NOMO-1 (cell line): ENCODE results near the gene RBM10.
"Not testable (repeated sequence)": the region's sequence is repeated elsewhere in the genome, so short reads cannot be mapped to it uniquely, and the experiment has no call there.

Experiments
- DNase-seq, 2 experiments: peaks; one replicate each; lab custom pipeline; 2025; ENCODE audit not compliant: unreplicated experiment in 2 of 2; lab: John Stamatoyannopoulos, UW

Gene RBM10, protein sequence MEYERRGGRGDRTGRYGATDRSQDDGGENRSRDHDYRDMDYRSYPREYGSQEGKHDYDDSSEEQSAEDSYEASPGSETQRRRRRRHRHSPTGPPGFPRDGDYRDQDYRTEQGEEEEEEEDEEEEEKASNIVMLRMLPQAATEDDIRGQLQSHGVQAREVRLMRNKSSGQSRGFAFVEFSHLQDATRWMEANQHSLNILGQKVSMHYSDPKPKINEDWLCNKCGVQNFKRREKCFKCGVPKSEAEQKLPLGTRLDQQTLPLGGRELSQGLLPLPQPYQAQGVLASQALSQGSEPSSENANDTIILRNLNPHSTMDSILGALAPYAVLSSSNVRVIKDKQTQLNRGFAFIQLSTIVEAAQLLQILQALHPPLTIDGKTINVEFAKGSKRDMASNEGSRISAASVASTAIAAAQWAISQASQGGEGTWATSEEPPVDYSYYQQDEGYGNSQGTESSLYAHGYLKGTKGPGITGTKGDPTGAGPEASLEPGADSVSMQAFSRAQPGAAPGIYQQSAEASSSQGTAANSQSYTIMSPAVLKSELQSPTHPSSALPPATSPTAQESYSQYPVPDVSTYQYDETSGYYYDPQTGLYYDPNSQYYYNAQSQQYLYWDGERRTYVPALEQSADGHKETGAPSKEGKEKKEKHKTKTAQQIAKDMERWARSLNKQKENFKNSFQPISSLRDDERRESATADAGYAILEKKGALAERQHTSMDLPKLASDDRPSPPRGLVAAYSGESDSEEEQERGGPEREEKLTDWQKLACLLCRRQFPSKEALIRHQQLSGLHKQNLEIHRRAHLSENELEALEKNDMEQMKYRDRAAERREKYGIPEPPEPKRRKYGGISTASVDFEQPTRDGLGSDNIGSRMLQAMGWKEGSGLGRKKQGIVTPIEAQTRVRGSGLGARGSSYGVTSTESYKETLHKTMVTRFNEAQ

DNA sequence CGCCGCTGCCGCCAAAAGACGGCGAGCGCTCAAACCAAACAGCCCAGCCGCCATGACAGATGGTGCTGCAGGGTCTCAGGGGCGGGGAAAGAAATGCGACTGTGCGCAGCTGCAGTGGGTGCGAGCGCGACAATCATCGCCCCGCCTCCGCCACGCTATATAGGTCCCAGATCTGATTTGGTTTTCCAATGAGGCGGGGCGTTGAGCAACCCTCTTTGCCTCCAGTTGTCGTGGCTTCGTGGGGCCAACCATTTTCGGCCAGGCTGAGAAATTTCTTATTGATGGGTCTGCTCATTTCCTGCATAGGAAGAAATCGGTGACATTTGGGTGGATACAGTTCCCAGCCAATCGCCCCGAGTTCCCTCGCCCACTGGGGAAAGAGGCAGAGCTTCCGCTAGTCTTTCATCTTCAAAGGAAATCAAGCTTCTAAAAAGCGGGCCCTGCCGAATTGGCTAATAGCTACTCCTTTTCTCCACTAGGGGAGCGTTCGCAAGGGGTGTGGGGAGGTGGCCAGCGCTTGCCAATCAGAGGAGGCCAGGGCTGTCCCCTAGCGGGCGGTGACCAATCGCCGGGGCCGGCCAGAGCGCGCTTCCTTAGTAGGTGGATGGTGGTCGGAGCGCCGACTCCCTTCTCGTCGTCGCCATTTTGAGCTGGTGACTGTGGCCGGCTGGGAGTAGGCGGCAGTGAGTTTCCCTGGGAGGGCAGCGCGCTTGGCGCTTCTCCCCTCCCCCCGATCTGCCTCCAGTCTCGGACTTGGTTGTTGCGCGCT lies at the start of gene RBM10, which contains the start of gene NDUFB11:
RBM10 (plus strand) TSS at position 596 of the 769 bp plus-strand sequence. CDS start 2,261 bp downstream, outside the sequence.
NDUFB11 (minus strand) TSS at position 77 of the 769 bp plus-strand sequence; CDS start at position 54, 23 bp downstream.
- DNase-seq: peak; percentile 83 to 89

DNA sequence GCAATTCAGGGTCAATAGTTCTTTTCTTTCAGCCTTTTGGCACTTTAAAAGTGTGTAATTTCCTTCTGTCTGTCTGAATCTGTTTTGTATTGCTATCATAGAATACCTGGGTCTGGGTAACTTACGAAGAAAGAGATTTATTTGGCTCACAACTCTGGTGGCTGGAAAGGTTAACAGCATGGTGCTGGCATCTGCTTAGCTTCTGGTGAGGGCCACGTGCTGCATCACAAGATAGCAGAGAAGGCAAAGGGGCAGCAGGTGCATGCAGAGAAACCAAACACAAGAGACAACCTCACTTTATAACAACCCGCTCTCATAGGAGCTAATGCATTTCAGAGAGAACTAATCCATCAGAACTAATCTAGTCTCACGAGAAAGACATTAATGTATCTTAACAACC lies 48.0 kb upstream of the RBM10 start:
- DNase-seq: no peak

DNA sequence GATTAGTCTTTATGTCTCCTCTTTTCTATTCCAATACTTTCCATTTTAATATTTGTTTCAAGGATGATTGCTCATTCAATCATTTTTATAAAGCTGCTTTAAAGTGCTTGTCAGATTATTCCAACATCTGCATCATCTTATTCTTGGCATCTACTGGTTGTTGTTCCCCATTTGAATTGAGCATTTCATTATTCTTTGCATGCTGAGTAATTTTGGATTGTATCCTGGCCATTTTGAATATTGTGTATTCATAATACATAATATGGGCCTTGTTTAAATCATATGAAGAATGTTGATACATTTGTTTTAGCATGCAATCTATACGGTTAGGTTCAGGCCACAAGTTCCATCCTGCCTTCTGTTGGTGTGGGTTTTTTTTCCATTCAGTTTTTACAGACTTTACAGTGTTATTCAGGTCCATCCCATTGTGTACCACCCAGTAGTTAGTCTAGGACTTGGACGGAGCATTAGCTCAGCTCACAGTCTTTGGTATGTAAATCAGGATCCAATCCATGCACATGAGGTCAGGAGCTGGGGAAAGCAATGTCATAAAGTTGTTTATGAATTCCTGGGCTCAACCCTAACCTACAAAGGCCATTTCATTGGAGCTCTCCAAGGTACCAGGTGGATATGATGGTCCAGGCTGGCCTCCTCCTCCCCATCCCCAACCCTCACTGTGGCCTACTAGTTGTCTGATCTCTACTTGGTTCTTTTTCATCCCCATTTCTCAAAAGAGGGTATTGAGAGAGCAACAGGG lies 46.5 kb upstream of the RBM10 start:
- no peak for DNase-seq

DNA sequence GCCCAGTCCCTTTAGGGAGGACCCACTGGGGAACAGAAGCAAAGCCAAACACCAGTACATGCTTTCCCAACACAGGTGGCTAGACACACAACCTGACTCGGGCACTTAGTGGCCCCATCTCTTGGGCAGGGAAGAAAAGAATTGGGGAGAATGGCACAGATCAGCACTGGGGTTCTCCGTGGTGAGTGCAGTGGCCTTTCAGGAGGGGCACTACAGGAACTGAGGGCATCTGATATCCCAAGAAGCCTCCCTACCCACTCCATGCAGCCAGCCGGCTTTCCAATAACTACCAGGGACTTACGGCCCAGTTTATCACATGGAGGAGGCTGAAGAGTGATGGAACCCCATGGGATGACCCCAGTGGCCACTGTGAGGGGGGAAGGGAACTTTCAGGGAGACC lies 43.8 kb upstream of the RBM10 start:
- DNase-seq: no peak

- not testable (repeated sequence) for DNase-seq
Measured at GRCh38 chrX:47110936-47111615, 33.9 kb upstream of the RBM10 start.

- DNase-seq: no peak
Measured at GRCh38 chrX:47112316-47112954, 32.6 kb upstream of the RBM10 start.

DNA sequence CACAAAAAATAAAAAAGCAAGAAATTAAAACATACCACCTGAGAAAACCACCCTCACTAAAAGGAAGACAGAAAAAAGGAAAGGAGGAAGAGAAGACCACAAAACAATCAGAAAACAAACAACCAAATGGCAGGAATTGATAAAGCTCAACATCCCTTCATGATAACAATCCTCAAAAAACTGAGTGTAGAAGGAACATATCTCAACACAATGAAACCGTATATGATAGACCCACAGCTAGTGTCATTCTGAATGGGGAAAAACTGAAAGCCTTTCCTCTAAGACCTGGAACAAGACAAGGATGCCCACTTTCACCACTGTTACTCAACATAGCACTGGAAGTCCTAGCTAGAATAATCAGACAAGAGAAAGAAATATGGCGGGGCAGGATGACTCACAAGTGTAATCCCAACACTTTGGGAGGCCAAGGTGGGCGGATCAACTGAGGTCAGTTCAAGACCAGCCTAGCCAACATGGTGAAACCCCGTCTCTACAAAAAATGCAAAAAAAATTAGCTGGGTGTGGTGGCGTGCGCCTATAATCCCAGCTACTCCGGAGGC lies 28.4 kb upstream of the RBM10 start:
- not testable (repeated sequence) for DNase-seq

DNA sequence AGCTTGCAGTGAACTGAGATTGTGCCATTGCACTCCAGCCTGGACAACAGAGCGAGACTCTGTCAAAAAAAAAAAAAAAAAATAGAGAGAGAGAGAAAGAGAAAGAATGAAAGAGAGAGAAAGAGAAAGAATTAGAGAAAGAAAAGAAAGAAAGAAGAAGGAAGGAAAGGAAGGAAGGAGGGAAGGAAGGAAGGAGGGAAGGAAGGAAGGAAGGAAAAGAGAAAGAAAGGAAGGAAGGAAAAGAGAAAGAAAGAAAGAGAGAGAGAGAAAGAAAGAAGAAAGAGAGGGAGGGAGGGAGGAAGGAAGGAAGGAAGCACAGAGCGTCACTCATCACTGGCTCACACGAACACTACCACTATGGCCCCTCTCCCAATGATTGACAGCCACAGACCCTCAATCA lies 20.6 kb upstream of the RBM10 start:
- not testable (repeated sequence) for DNase-seq

GRCh38 chrX:47129157-47129898 lies 15.7 kb upstream of the RBM10 start:
- DNase-seq: peak; percentile 85 to 88

DNA sequence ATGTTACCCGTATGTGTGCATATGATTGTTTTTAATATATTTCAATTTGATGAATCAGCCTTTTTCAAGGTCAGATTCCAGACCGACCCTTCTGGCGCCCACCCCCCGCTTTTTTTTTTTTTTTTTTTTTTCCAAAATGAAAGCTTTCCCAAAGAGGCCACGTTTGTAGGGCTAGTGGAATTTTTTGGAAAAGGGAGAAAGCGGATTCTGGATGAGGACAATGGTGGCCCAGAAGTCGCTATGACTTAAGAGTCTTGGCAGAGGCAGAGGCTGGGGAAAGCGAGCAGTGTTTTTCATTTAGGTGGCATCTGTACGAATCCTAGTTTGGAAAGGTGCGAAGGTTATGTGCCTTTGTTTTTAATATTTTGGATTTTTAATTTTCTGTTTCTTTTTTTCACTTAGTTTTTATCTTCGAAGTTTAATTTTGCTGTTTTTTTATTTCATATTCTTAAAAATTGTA lies 15.1 kb upstream of the RBM10 start:
- no peak for DNase-seq

DNA sequence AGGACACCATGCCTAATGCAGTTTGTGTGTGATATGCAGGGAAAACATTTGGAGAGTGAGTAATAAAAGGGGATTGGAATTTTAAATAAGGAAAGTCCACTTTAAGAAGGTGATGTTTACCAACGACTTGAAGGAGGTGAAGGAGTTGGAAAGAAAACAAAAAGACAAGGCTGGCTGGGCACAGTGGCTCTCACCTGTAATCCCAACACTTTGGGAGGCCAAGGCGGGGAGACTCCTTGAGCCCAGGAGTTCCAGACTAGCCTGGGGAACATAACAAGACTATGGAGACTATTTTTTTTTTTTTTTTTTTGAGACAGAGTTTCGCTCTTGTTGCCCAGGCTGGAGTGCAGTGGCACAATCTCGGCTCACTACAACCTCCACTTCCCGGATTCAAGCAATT lies 11.5 kb upstream of the RBM10 start:
- DNase-seq: no peak

DNA sequence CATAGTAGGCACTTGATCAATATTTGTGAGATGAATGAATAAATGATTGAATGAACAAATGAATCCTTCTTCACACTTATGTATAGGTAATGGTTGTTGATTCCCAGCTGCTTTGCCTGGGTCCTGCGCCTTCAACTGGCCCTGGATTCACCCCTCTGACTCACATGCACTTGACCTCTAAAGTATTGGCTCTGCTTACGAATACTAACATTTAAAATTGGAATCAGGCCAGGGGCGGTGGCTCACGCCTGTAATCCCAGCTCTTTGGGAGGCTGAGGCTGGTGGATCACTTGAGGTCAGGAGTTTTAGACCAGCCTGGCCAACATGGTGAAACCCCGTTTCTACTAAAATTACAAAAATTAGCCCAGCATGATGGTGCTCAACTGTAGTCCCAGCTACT lies 9.4 kb upstream of the RBM10 start:
- DNase-seq: not testable (repeated sequence)

DNA sequence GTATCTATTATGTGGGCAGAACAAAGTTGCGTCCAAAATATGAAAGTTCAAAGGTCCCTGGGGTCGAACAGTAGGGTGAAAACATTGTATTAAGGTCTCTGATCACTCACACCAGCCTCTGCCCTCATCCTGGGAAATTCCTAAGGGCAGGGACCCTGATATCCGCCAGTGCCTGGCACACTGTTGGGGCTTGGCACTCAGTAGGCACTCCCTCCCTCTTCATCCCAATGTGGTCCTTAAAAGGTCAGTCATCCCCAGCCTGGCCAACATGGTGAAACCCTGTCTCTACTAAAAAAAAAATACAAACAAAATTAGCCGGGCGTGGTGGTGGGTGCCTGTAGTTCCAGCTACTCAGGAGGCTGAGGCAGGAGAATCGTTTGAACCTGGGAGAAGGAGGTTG lies 6.8 kb upstream of the RBM10 start:
- DNase-seq: no peak

- DNase-seq: peak; percentile 6 to 41
Measured at GRCh38 chrX:47143894-47144625, 961 bp upstream of the RBM10 start.

DNA sequence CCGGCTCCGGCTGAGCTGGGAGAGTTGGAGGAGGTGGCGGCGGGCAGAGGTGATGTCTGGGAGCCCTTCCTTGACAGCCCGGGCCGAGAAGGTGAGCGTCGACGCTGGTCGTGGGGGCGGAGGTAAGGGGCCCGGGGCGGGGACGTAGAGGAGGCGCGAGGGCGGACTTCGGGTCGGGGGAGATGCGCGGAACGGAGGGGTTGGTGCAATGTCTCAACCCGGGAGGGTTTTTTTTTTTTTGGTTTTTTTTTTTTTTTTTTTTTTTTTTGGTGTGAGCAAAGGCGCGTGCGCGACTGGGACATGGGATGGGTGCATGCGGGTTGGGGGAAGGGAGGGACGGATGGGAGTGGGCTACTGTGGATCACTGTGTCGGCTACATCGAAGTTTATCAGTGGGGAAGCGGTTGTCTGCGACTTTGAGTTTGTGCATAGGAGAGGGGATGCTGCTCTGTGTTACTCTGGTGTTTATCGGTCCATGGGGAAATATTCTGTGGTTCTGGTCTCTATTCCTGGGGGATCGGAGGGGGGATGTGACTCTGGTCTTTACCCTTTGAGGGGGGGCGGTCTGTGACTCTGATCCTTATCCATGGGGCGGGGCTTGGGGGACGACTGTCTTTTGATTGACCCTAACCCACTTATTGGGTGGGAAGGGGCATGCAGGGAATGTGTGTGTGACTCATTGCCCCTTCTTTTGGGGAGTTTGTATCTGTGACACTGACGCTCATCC lies 537 bp downstream of the RBM10 start:
- DNase-seq: no peak

DNA sequence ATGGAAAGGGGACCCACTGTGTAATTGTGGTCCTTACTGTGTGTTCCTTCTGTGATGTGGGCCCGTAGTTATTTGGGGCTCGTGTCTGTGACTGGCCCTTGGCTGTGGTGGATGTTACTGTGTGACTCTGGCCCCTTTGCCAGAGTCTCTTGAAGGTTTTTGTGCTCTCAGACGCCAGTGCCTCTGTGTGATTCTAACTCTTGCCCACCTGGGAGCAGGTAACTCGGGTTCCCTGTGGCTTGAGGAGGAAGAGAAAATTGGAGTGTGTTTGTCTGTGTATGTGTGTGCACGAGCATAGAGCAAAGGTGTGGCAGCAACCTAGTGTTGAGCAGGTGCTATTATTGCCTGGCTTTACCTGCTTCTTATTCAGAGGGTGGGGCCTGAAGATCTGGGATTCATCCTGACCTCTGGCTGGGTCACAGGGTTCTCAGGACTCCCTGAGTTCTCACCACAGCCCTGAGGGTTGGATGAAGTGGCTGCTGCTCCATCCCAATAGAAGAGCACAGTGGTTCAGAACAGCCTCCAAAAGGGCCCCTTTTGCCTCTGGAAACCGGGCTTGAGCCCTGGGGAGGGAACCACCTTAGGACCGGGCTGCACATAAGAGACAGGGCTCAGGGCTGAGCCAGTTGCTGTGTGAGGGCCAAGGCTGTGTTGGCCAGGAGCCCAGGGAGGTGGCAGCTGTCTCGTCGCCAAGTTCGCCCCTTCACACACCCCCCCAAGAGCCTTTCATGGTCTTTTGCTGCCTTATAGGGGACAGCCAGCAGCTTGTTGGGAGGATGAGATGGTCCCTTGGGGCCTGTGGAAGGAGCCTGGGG lies 1.3 kb downstream of the RBM10 start:
- DNase-seq: no peak
